Eye (tissue), 1 donor: Measurements from ENCODE around the gene HCFC1R1.
A peak's percentile ranks its signal among the peaks of the same experiment; 100 is the strongest.

ENCODE experiments used
- DNase-seq: peaks from one replicate; pipeline ENCODE4 v3.0.0-alpha.2; 2015

Gene HCFC1R1

DNA sequence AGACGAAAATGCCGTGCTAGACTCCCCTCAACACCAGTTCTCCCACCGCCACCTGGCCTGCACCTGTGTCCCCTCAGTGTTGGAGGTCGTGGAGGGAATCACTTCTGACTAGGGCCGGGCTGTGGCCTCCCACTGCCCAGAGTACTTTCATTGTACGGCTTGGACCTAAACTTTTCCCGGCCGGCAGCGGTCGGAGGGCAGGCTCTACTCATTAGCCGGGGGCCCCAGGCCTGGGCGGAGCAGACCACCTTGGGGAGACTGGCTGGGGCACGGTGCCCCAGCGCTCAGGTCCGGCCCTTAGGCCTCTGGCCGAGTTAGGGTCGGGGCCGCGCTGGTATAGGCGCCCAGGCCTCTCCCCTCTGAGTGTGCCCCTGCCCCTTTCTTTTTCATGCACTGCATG, 6.4 kb downstream of the HCFC1R1 start:
- DNase-seq: no peak

- no peak for DNase-seq
Observed at GRCh38 chr16:3015865-3016521, 7.7 kb downstream of the HCFC1R1 start.

DNA sequence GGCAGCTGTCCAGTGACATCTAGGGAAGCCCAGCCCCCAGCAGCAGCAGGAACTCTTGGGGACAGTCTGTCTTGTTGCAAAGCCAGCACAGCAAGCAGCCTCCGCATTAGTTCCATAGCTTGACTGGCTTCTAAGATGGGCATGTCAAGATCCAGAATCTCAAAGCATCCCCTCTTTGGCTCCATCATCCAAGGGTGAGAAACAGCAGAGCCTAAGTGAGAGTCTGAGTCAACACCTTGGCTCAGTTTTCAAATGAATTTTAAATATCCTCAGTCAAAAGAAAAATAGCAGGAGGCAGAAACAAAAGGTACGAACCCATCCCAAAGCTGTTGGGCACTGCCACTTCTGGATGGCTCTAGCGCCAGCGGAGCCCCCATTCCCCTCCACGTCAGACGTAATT, 8.8 kb downstream of the HCFC1R1 start:
- DNase-seq: no peak

DNA sequence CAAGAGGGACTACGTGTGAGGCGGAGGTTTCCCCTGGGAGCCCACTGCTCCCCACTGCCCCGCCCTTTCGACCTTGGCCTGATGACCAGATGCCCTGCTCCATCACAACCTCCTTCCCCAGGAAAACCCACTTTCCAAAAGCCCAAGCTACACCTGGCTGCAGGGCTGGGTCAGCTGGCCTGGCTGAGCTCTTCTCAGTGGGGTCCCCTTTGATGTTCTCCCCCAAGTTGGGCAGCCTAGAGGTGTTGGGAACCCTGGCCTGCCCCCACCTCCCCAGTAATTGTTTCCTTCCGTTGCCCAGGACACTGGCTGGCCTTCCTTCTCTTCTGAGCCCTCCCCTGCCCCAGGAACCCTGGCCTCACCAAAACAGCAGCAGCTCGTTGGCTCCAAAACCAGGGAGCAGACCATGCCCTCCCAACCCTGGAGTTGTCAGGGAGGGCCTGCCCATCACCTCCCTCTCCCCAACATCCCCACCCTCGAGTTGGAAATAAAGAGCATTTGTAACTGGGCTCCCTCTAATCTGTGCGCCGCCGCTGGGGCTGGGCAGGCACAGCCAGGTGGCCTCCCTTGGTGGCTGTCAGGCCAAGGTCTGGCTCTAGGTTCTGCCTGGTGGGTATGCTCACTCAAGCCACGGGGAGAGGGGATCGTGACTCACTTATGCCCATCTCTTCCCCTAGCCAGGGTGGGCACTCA, 9.6 kb downstream of the HCFC1R1 start:
- DNase-seq: no peak

GRCh38 chr16:3013491-3013951, 10.2 kb downstream of the HCFC1R1 start:
- no peak for DNase-seq

DNA sequence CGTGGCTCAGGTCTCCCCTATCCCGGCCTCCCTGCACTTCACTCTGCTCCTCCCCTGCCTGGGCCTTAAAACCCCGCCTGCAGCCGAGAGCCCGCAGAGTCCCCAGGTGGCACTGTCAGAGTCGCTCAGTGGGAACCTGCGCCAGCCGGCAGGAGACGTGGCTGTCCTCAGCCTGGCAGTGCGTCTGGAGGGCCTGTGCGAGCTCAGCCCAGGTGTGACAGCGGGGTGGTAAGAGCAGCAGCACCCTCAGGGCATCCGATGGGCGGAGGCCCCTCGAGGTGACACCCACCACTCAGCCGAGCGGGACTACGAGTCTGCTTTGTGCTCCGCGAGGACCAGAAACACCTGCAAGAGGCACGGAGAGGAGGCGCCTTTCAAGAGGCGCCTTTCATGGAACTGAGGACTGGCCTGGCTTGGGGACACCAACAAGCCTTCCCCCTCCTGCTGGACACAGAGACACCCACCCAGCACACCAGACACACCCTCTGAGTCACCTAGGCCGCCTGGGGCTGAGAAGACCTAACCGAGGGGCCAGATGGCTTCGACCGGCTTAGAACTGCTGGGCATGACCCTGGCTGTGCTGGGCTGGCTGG, 10.8 kb downstream of the HCFC1R1 start, which contains the start of gene CLDN9:
Gene CLDN9, plus strand, starts transcription at position 96 of the 593 bp plus-strand sequence. Its CDS starts 440 bp downstream, at position 536.
- no peak for DNase-seq

DNA sequence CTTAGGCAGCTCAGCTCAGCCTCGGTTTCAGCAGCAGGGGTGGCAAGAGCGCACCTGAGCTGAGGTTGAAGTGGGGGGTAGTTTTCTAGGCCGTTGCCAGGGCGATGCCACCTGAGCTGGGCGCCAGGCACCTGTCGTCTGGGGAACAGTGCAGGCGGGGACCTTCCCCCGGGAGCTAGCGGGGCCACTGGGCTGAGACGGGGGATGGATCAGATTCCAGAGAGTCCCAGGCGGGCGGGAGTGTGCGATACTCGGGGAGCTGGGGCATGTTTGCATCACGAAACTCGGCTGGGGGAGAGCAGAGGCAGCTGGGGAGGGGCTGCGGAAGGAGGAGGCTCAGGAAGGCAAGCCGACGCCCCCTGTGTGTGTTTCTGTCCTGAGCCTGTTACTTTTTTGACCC, 11.5 kb downstream of the HCFC1R1 start:
- no peak for DNase-seq

DNA sequence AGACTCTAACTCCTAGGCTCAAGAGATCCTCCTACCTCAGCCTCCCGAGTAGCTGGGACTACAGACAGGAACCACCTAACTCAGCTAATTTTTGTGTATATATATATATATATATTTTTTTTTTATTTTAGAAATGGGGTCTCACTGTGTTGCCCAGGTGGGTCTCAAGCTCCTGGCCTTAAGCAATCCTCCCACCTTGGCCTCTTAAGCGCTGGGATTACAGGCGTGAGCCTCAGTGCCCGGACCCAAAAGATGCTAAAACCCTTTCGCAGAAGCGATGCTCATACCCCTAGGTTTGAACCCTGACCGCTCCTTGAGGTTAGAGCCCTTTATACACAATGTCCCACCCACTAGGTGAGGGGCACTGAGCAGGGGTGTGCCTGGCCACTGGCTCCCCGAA, 13.2 kb downstream of the HCFC1R1 start:
- DNase-seq: no peak

DNA sequence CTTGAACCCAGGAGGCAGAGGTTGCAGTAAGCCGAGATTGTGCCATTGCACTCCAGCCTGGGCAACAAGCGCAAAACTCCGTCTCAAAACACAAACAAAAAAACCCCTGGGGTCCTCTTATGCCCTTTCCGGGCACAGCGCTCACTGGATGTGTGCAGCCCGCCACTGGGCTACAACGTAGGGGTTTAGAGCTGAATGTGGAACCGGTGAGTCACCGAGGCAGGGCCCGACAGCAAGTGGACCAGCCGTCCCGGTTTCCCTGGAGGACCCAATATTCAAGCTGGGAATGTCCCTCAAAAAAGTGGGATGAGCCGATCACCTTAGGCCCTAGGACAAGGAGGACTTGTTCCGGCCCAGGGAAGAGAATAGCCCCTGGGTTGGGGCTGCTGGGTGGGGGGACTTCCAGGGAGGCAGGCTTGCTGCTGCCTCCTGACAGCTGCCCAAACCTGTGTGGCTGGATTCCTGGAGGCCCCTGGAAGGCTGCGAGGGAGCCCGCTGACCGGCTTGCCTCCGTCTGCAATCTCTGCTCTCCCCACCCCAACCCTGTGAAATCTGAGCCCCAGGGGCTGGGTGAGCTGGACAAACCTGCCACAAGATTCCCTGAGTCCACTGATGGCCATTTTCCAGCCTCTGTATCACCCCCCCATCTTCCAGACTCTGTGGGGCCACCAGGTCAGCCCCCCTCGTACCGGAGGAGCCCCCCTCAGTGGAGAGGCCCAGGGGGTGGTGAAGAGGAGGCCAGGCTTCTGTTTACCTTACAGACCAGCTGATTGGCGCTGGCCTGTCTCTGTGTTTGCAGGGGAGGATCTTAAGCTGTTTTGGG, 14.0 kb downstream of the HCFC1R1 start:
- no peak for DNase-seq

GRCh38 chr16:3008690-3009037, 15.1 kb downstream of the HCFC1R1 start:
- DNase-seq: no peak

DNA sequence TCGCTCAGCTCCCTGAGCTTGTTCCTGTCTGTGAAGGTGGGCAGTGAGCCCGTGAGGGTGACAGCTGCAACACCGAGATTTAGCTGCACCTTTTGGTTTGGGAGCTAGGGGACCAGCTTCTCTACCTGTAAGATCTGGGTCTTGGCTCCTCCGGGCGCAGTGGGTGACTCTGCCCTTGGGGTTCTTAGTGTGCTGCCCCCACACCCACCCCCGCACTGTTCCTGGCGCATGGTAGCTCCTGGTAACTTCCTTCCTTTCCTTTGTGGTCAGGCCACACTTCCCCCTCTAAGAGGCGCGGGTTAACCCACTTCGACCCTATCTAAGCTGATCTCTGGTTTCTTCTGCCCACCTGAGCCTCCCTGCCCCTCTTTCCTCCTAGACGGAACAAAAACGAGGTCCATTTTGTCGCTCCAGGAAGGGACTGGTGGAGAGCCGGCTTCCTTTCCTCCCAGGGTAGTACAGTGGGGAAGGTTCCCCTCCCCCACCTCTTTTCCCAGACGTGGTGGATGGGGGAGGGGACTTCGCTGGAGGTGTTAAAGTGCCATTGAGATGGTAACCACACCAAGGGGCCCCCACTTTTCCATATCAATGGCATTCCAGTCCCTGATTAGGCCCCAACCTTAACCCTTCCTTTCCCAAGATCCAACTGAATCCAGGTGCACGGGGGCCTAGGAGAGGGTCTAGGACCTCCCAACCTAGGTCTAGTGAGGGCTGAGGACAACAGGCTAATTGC, 15.6 kb downstream of the HCFC1R1 start:
- no peak for DNase-seq

- no peak for DNase-seq
Observed at GRCh38 chr16:3007059-3007956, 16.4 kb downstream of the HCFC1R1 start.

GRCh38 chr16:3004781-3005284, 18.9 kb downstream of the HCFC1R1 start:
- no peak for DNase-seq

DNA sequence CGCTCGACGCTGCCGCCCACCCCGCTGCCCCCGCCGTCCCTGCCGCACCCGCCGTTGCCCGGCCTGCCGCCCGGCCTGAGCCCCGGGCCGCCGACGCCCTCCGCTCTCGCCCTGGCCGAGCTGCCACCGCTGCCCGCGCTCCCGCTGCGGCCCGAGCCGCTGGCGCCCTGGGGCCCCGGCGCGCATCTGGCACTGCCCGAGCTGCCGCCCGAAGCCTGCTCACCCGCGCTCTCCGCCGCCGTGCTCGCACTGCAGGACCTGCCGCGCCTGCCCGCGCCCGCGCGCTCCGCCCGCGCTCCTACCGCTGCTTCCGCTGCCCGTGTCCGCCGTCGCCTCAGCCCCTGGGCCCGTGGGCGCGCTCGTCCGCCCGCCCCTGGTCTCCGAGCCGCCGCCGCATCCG, 19.4 kb downstream of the HCFC1R1 start:
- DNase-seq: no peak

GRCh38 chr16:3003582-3004270, 20.0 kb downstream of the HCFC1R1 start:
- peak; percentile 98 for DNase-seq

GRCh38 chr16:3001316-3001715, 22.4 kb downstream of the HCFC1R1 start:
- no peak for DNase-seq

- DNase-seq: no peak
Observed at GRCh38 chr16:3000540-3000939, 23.2 kb downstream of the HCFC1R1 start.

DNA sequence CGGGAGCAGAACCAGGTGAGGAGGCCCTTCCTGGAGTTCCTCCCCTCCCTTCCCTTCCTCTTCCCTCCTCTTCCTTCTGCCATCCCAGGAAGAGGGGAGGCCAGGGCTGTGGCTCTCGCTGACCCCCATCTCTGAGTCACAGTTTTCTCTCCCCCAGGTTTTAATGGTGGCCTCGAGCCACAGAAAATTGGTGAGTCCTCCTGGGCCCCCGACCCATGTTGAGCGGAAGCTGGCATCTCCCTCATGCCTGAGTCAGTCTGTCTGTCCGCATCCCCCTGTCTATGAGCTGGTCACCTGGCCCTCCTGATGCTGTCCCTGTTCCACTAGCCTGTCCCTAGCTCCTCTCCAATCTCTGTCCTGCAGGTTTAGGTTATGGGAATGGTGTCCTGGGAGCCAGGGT, 23.8 kb downstream of the HCFC1R1 start:
- no peak for DNase-seq

- DNase-seq: no peak
Observed at GRCh38 chr16:2996298-2996697, 27.4 kb downstream of the HCFC1R1 start.

- DNase-seq: no peak
Observed at GRCh38 chr16:2992383-2993081, 31.2 kb downstream of the HCFC1R1 start.
